Parathyroid adenoma (tissue), 2 donors: ENCODE results near the gene BEGAIN.

ENCODE experiments used
- H2AFZ ChIP-seq: fragments of 300-600 bp; sonication (generic); one replicate; pipeline ENCODE4 v1.7.0; 2017; ENCODE audit warnings: antibody characterized with exemption, mild to moderate bottlenecking
- H3K27ac ChIP-seq: fragments of 300-600 bp; sonication (generic); one replicate; pipeline ENCODE4 v1.7.0; 2017
- H3K27me3 ChIP-seq: fragments of 300-600 bp; sonication (generic); one replicate; pipeline ENCODE4 v1.7.0; 2017; ENCODE audit warnings: low read length; ENCODE audit not compliant: control insufficient read depth, insufficient read depth
- H3K36me3 ChIP-seq: fragments of 300-600 bp; sonication (generic); one replicate; pipeline ENCODE4 v1.7.0; 2017; ENCODE audit warnings: low read length; ENCODE audit not compliant: control insufficient read depth, insufficient read depth
- H3K4me1 ChIP-seq: fragments of 300-600 bp; sonication (generic); one replicate; pipeline ENCODE4 v1.7.0; 2017; ENCODE audit warnings: control low read depth
- H3K4me2 ChIP-seq: fragments of 300-600 bp; sonication (generic); one replicate; pipeline ENCODE4 v1.7.0; 2017; ENCODE audit warnings: low read length
- H3K4me3 ChIP-seq: fragments of 300-600 bp; sonication (generic); one replicate; pipeline ENCODE4 v1.7.0; 2017; ENCODE audit warnings: low read depth, low read length
- H3K79me2 ChIP-seq: fragments of 300-600 bp; sonication (generic); one replicate; pipeline ENCODE4 v1.7.0; 2017; ENCODE audit warnings: control low read depth
- H3K9ac ChIP-seq: fragments of 300-600 bp; sonication (generic); one replicate; pipeline ENCODE4 v1.7.0; 2017; ENCODE audit warnings: mild to moderate bottlenecking
- H3K9me3 ChIP-seq: fragments of 300-600 bp; sonication (generic); one replicate; pipeline ENCODE4 v1.7.0; 2017; ENCODE audit warnings: low read length; ENCODE audit not compliant: control insufficient read depth
- TF ChIP-seq, protein P1 (sequence below): fragments of 300-600 bp; sonication (generic); IDR thresholded peaks from one replicate; pipeline ENCODE4 v1.7.0; 2017; ENCODE audit warnings: antibody characterized with exemption, mild to moderate bottlenecking
- donor health status: primary hyperparathyroidism.

The BEGAIN gene

DNA sequence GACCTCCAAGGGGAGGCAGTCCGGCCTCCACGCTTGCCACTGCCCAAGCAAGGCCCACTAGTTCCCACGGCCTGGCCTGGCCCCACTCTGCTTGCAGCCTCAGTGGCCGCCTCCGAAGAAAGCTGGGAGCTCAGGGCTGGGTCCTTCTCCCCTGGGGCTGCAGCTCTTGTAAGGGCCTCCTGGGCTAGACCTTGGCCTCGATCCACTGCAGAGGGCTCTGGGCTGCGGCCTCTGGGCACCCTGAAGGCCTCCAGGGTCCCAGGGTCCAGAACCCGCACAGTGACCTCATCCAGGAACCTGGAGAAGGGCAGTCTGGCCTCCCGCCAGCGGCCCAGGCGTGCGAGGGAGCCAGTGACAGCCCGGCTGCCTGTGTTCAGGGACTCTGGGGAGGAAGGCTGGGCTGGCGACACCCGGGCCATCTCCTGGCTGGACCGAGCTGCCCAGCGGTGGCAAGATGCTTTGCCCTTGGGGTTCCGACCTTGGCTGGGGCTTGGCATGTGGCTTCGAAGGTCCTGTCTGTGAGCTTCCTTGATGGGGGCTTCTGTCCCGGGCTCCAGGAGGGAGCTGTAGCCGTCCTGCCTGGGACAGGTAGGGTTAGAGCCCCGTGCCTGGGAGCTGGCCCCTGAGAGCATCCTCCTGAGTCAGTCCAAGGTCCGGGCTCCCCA is 9.8 kb downstream of the BEGAIN start:
- Histone ChIP-seq H3K27ac (no peak overlapping the region), H3K79me2 (no peaks in the 10 kb centered on the region), H3K9me3 (no peaks in the 10 kb centered on the region), H3K4me1 (no peaks in the 10 kb centered on the region), H3K9ac (no peak overlapping the region), H3K4me2 (no peak overlapping the region), H3K4me3 (no peak overlapping the region), H3K27me3 (no peaks in the 10 kb centered on the region), H3K36me3 (no peaks in the 10 kb centered on the region), H2AFZ (no peak overlapping the region)
- TF ChIP-seq, protein P1, sequence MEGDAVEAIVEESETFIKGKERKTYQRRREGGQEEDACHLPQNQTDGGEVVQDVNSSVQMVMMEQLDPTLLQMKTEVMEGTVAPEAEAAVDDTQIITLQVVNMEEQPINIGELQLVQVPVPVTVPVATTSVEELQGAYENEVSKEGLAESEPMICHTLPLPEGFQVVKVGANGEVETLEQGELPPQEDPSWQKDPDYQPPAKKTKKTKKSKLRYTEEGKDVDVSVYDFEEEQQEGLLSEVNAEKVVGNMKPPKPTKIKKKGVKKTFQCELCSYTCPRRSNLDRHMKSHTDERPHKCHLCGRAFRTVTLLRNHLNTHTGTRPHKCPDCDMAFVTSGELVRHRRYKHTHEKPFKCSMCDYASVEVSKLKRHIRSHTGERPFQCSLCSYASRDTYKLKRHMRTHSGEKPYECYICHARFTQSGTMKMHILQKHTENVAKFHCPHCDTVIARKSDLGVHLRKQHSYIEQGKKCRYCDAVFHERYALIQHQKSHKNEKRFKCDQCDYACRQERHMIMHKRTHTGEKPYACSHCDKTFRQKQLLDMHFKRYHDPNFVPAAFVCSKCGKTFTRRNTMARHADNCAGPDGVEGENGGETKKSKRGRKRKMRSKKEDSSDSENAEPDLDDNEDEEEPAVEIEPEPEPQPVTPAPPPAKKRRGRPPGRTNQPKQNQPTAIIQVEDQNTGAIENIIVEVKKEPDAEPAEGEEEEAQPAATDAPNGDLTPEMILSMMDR: no peak

DNA sequence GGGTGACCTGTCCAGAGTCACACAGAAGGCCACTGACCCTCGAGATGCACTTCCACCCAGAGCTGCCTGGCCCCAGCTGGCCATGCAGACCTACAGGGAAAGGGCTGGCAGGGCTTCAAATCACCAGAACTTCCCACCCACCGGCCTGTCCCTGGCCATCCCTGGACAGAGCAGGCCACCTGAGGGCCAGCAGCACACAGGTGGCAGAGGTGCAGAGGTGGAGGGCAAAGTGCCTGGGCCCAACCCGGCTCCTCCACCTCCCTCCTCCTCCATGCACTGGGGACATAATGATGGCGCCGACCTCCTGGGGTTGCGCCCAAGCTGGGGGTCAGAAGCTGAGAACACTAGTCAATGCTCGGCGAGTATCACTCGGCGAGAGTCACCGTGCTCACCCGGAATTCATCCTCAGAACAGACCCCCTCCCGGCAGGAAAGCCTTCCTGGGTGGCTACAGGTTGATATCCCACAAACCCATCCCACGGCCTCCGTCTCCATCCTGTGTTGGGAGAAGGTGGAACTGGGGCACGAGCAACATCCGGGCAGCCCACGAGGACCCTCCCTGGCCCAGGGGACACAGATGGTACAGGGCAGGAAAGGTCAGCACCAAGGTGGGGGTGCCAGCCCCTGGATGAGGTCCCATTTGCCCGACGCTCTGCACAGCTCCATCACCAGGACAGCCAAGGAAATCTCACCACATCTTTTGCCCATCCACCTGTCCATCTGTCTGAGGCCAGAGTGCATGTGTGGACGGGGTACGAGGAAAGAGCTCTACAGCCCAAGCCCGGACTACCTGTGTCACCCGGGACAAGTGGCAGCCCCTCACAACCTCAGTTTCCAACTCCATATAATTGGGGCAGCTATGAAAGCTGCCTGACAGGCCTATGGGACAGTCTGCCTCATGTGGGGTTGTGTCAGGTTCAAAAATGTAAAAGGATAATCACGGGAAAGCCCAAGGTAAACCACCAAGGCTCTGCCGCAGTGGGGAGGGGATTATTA is 10.8 kb downstream of the BEGAIN start:
- no peak overlapping the region for H3K4me3 ChIP-seq

DNA sequence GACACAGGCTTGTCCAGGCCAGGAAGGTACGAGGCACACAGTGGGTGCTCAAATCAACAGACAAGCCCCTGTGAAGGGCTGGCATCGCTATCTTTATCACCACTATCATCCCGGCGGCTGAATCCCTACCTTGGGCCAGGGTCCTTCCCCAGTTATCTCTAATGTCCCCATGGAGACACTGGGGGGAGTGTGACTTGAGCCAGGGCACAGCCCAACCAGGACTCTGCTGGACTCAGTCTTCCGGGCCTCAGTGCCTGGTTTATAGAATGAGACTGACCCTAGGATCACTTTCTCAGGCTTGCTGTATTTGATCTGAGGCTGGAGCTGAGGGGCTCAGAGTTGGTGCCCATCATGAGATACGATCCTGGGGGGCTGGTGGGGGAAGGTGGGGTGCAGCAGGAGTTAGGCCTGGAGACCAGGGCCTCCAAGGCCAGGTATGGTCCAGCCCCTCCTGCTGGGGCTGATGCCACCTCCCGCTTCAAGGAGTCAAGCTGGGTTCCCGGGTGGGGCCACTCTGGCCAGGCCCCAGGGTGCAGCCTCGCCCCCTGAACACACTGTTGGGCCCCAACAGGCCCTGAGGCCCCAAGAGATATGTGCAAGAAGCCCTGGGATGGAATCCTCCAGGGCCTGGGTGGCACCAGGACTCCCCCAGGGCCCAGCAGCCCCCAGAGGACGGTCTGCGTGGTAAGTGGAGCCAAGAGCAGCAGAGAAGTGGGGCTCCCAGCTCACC is 11.8 kb downstream of the BEGAIN start:
- TF ChIP-seq, protein P1: no peak
- no peaks in the 10 kb centered on the region for H3K4me1 ChIP-seq
- no peak overlapping the region for H2AFZ ChIP-seq
- no peaks in the 10 kb centered on the region for H3K36me3 ChIP-seq
- no peak overlapping the region for H3K4me2 ChIP-seq
- H3K27ac ChIP-seq: no peak overlapping the region
- H3K9ac ChIP-seq: no peak overlapping the region
- H3K4me3 ChIP-seq: no peak overlapping the region
- no peaks in the 10 kb centered on the region for H3K27me3 ChIP-seq
- no peaks in the 10 kb centered on the region for H3K9me3 ChIP-seq
- H3K79me2 ChIP-seq: no peaks in the 10 kb centered on the region

More for the DNA sequence above, 10.8 kb downstream of the BEGAIN start:
- no peak overlapping the region for H3K27ac ChIP-seq
- H3K36me3 ChIP-seq: no peaks in the 10 kb centered on the region
- H3K79me2 ChIP-seq: no peaks in the 10 kb centered on the region
- H3K9me3 ChIP-seq: no peaks in the 10 kb centered on the region
- no peaks in the 10 kb centered on the region for H3K4me1 ChIP-seq
- no peaks in the 10 kb centered on the region for H3K27me3 ChIP-seq
- TF ChIP-seq, protein P1: no peak
- H3K4me2 ChIP-seq: no peak overlapping the region
- H2AFZ ChIP-seq: no peak overlapping the region
- H3K9ac ChIP-seq: no peak overlapping the region

DNA sequence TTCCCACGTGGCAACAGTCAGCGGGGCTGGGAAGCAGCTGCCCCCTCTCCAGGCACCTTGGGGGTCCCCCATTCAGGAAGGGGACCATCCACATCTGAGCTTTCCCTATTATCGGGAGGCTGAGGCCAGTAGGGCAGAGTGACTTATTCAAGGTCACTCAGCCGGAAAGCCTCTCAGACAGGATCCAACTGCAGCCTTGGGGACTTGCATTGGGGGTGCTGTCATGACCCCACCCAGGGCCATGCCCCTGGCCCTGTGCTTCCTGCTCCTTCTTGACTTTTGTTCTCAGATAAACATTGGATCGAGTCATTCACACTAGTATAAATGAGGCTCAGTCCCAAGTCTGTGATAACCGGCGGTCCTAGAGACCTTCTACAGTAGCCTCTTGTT is 12.6 kb downstream of the BEGAIN start:
- Histone ChIP-seq H3K4me2 (no peak overlapping the region), H3K9ac (no peak overlapping the region), H3K79me2 (no peaks in the 10 kb centered on the region), H3K9me3 (no peaks in the 10 kb centered on the region), H3K36me3 (no peaks in the 10 kb centered on the region), H3K4me3 (no peak overlapping the region), H2AFZ (no peak overlapping the region), H3K27ac (no peak overlapping the region), H3K27me3 (no peaks in the 10 kb centered on the region), H3K4me1 (no peaks in the 10 kb centered on the region)
- TF ChIP-seq, protein P1: no peak
